ENCODE measurements around the gene ERBB3. TPM values are rescaled to one million over a fixed set of nuclear protein-coding genes. Genes with fewer than 3 reads are reported as not detected.
"Not testable (repeated sequence)": the region's sequence is repeated elsewhere in the genome, so short reads cannot be mapped to it uniquely, and the experiment has no call there.

Gene ERBB3
- total RNA-seq, 2 experiments from 2014 or later = not detected

DNA sequence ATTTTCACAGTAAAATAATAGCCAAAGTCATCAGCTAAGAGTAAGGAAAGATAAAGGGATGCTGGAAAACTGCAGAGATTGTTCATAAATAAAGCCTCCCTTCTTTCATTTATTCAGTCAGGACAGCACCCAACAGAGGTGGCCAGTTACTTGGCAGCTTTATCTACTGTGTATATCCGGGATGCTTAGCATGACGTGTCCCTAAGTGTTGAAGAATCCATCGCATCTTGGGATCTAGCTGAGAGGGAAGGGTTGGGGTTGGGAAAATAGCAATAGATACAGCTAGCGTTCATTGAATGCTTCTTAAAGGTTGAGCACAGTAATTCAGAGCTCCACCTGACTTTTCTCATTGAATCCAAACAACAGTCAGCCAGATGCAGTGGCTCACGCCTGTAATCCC is 5.6 kb upstream of the ERBB3 start:
- no peak overlapping the region for H3K4me2 ChIP-seq (ENCODE audit: low read length)
- H3K9me3 ChIP-seq (ENCODE audit: low read length) = no peaks in the 10 kb centered on the region
- ChIA-PET POLR2A (no interaction called here), CTCF (ENCODE audit: unreplicated experiment) (interaction anchor here (0.5 kb wide), 1 partner anchor 115 kb away, joined by 3 read pairs; the partner anchor contains the start of gene SMARCC2)
- H3K79me2 ChIP-seq (ENCODE audit: insufficient read depth, low read depth, low read length) = no peaks in the 10 kb centered on the region
- DNase-seq (ENCODE audit: low spot score) = no peak
- BruUV-seq (replicated peaks) = no TSS peak
- H4K20me1 ChIP-seq (ENCODE audit: insufficient read depth, low read length) = no peaks in the 10 kb centered on the region
- no peak overlapping the region for H3K4me3 ChIP-seq (ENCODE audit: low read depth, low read length, poor library complexity, severe bottlenecking)
- H3K36me3 ChIP-seq (ENCODE audit: insufficient read depth, low read length) = no peaks in the 10 kb centered on the region
- TF ChIP-seq, protein P1, sequence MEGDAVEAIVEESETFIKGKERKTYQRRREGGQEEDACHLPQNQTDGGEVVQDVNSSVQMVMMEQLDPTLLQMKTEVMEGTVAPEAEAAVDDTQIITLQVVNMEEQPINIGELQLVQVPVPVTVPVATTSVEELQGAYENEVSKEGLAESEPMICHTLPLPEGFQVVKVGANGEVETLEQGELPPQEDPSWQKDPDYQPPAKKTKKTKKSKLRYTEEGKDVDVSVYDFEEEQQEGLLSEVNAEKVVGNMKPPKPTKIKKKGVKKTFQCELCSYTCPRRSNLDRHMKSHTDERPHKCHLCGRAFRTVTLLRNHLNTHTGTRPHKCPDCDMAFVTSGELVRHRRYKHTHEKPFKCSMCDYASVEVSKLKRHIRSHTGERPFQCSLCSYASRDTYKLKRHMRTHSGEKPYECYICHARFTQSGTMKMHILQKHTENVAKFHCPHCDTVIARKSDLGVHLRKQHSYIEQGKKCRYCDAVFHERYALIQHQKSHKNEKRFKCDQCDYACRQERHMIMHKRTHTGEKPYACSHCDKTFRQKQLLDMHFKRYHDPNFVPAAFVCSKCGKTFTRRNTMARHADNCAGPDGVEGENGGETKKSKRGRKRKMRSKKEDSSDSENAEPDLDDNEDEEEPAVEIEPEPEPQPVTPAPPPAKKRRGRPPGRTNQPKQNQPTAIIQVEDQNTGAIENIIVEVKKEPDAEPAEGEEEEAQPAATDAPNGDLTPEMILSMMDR (conservative IDR thresholded peaks at IDR 0.05; ENCODE audit: low read length) = no peak
- TF ChIP-seq EZH2phosphoT487 (IDR thresholded peaks at IDR 0.05; ENCODE audit: borderline replicate concordance, low read depth, low read length) = no peak
- no peaks in the 10 kb centered on the region for H3K9me2 ChIP-seq (ENCODE audit: insufficient read depth, low read length)
- intact Hi-C loops (cut with micrococcal nuclease; ENCODE audit: unreplicated experiment) = no loop called here
- no peak overlapping the region for H3K27ac ChIP-seq (ENCODE audit: low read depth, low read length, poor library complexity, severe bottlenecking)
- no peak overlapping the region for H2AFZ ChIP-seq (ENCODE audit: low read length)
- H3K4me1 ChIP-seq (ENCODE audit: insufficient read depth, low read length, poor library complexity, severe bottlenecking) = peaks cover 4% of the 10 kb centered on the region

DNA sequence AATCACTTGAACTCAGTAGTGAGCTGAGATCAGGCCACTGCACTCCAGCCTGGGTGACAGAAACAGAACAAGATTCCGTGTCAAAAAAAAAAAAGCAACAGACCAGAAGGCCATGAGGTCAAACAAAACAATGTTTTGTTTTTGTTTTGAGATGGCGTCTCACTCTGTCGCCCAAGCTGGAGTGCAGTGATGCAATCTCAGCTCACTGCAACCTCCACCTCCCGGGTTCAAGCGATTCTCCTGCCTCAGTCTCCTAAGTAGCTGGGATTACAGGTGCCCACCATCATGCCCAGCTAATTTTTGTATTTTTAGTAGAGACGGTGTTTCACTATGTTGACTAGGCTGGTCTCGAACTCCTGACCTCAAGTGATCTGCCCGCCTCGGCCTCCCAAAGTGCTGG is 2.0 kb upstream of the ERBB3 start:
- H2AFZ ChIP-seq (ENCODE audit: low read length); H3K4me3 ChIP-seq (ENCODE audit: low read depth, low read length, poor library complexity, severe bottlenecking); intact Hi-C loops (cut with micrococcal nuclease; ENCODE audit: unreplicated experiment); H3K36me3 ChIP-seq (ENCODE audit: insufficient read depth, low read length); DNase-seq (ENCODE audit: low spot score); H4K20me1 ChIP-seq (ENCODE audit: insufficient read depth, low read length); H3K27ac ChIP-seq (ENCODE audit: low read depth, low read length, poor library complexity, severe bottlenecking); CTCF ChIA-PET (ENCODE audit: unreplicated experiment); H3K9me3 ChIP-seq (ENCODE audit: low read length); H3K79me2 ChIP-seq (ENCODE audit: insufficient read depth, low read depth, low read length); BruUV-seq (replicated peaks); H3K4me2 ChIP-seq (ENCODE audit: low read length); H3K9me2 ChIP-seq (ENCODE audit: insufficient read depth, low read length): not testable (repeated sequence)
- H3K4me1 ChIP-seq (ENCODE audit: insufficient read depth, low read length, poor library complexity, severe bottlenecking) = peaks cover 16% of the 10 kb centered on the region
- POLR2A ChIA-PET = interaction anchor here (0.7 kb wide), 2 partner anchors 68 to 139 kb away, joined by 3 read pairs; no protein-coding TSS in a partner anchor

DNA sequence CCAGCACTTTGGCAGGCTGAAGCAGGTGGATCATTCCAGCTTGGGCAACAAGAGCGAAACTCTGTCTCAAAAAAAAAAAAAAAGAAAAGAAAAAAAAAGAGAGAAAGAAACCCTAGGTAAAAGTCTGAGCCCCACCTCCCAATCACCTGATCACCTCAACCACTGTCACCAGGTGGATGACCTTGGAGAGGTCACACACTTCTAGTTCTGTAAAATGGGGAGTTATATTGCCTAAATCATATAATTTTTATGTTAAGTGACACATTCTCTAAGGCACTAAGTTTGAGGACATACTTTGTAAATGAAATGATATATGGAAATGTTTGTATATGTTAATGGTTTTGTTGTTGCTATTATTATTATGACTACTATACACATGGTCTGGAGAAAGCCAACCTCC is 1.5 kb upstream of the ERBB3 start:
- intact Hi-C loops (cut with micrococcal nuclease; ENCODE audit: unreplicated experiment) = no loop called here
- Histone ChIP-seq H3K79me2 (ENCODE audit: insufficient read depth, low read depth, low read length) (no peaks in the 10 kb centered on the region), H4K20me1 (ENCODE audit: insufficient read depth, low read length) (no peaks in the 10 kb centered on the region), H3K27ac (ENCODE audit: low read depth, low read length, poor library complexity, severe bottlenecking) (no peak overlapping the region), H3K4me1 (ENCODE audit: insufficient read depth, low read length, poor library complexity, severe bottlenecking) (peaks cover 16% of the 10 kb centered on the region), H3K9me2 (ENCODE audit: insufficient read depth, low read length) (no peaks in the 10 kb centered on the region), H3K4me3 (ENCODE audit: low read depth, low read length, poor library complexity, severe bottlenecking) (no peak overlapping the region), H2AFZ (ENCODE audit: low read length) (no peak overlapping the region), H3K9me3 (ENCODE audit: low read length) (no peaks in the 10 kb centered on the region), H3K36me3 (ENCODE audit: insufficient read depth, low read length) (no peaks in the 10 kb centered on the region), H3K4me2 (ENCODE audit: low read length) (no peak overlapping the region)
- no TSS peak for BruUV-seq (replicated peaks)
- POLR2A ChIA-PET = no interaction called here
- no peak for DNase-seq (ENCODE audit: low spot score)
- TF ChIP-seq, protein P1 (conservative IDR thresholded peaks at IDR 0.05; ENCODE audit: low read length) = no peak
- TF ChIP-seq EZH2phosphoT487 (IDR thresholded peaks at IDR 0.05; ENCODE audit: borderline replicate concordance, low read depth, low read length) = no peak
- CTCF ChIA-PET (ENCODE audit: unreplicated experiment) = no interaction called here
